Stimulated activated CD8-positive, alpha-beta memory T cell treated with anti-CD3 and anti-CD28 coated beads, Interleukin-15, amount 100 ng/mL, for 24 hours (primary cell): ENCODE measurements around the gene PAPPA.

ENCODE experiments used
- DNase-seq: peaks from one replicate; pipeline ENCODE4 v3.0.0-alpha.2; 2020; ENCODE audit warnings: low read depth

Gene PAPPA

DNA sequence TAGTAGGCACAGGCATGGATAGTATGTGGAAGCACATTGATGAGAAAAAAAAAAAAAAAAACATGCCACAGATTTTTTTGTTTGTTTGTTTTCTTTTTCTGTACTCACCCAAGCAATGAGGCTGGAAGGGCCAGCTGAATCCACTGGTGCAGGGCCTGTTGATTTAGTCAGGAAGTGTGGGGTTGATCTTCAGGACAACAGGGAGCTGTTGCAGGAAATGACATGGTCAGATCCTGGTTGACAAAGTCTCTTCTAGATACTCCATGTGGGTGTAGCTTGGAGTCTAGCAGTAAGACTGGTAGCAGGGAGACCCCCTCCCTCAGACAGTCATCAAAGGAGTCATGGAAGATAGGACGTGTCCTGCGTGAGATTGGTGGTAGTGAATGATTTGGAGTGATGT lies 191.8 kb downstream of the PAPPA start:
- no peak for DNase-seq

DNA sequence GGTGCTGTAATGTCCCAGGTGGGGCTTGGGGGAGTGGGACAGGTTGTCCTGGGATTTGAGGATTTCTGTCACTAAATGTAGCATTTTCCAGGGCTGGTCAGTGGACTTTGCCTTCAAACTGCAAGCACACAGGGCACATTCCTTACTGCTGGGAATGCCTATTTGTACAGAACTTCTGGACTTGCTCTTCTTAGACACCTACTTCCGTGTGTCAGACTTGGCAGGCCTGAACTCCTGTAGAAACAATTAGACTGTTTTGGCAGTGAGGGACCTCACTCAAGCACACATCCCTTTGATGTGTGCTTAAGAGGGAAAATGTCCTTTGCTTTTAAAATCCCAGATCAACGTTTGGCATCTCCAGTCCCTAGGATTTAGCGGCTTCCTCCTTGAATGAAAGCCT lies 192.2 kb downstream of the PAPPA start:
- no peak for DNase-seq

DNA sequence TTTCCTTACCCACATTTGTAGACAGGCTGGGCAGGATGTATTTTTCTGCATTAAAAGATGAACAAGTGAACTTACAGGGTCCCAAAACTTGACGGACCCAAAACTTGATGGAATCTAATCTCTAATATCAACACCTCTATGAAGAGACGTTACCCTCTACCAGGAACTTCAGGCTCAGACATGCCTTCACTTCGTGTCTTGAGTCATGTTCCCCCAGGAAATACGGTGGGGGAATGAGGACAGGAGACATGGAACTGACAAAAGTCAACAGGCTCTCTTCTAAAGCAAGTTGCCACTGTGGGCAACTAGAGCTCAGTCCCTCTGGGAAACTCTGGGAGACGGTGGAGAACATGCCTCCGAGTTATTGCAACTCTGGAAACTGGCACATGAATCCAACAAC lies 196.1 kb downstream of the PAPPA start:
- DNase-seq, result no peak

DNA sequence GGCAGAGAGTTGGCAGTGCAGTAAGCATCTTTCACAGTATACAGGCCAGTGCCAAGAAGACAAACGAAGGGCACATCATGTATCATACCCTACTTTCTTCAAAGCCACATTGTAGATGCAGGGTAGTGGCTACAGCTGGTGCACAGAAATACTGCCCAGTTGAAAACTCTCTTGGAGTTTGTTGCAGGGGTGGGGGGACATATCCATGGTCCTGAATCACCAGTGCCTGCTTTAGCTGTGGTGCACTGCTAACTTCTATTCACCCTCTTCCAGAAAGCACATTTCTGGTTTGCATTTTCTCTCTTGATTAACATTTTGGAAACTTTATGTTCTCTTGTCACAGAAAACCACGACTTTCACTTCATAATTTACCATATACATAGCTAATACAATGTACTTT lies 196.6 kb downstream of the PAPPA start:
- DNase-seq, result no peak

DNA sequence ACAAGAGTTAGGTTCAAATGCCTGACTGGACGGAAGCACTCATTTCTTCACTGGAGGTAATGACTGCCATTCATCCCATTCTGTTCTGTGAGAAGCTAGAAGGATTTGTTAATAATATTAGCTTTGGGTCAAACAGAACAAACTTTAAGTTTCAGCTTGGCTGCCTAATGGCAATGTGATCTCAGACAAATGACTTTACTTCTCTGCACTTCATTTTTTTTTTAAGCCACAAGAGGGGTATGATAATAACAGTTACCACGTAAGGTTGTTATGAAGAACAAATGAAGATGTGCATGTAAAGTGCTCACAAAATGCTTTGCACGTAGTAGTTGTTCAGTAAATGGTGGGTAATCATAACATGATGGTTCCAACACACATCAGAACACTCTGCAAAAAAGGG lies 199.4 kb downstream of the PAPPA start:
- DNase-seq, result no peak

DNA sequence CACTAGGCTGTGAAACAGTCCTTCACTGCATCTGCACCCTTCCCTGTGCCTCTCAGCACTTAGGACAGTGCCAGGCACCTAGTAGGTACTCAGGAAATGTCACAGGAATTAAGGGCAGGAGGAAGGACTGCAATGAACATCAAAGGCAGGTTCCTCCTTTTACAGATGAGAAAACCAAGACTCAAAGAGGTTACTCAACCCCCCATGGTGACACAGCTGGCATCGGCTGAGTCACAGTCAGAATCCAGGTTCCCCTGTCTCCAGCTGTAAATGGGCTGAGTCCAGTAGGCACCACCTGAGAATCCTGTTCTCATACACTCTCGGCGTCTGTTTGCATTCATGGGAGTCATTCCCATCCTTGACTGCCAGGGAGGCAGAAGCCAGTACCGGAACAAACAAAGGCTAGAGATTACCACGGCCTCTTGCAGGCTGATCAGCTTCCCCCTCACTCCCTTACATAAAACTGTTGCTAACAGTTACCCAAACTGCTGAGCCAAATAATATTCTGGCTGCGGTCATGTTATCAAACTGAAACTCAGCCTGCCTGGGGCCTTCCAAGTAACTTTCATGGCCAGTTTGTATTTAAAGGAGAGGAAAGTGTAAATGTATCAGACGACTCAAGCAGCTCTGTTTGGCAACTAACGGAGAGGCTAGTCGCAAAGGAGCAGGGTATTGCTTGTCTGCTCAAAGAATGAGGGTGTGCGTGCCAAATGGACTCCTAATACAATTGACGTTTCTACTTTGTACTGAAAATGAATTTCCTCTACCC lies 201.7 kb downstream of the PAPPA start:
- DNase-seq, result no peak

DNA sequence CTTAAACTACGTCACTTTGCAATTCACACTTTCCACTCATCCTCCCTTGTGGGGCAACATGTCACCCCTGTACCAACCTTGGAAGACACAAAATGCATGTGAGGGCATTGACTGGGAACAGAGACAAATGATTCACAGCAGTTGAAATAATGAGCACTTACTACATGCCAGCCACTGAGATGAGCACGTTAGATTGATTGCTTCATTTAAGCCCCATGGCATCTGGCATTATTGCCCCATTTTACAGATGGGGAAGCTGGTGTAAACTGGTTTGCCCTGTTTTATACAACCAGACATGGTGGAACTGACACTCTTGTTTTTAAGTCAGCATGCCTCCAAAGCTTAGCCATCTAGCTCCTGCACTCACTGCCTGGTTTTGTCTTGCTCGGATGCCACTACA lies 204.7 kb downstream of the PAPPA start:
- no peak for DNase-seq

DNA sequence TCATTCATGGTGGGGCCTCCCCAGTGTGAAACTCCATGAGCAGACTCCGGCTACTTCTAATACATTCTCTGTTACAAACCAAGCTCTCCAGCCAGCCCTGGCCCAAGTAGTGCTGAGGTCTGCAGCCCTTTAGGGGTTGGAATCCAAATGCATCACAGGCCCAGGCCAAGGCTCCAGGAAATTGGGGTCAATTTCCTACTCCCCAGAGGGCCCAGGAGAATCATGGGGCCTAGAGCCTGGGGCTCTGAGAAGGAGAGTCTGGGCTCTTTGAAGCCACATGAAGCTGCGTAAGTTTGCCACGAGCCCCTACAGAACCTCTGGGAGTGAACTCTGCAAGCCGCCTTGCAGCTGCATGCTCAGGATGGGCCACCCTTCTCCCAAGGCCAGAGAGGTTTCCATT lies 206.4 kb downstream of the PAPPA start:
- no peak for DNase-seq

DNA sequence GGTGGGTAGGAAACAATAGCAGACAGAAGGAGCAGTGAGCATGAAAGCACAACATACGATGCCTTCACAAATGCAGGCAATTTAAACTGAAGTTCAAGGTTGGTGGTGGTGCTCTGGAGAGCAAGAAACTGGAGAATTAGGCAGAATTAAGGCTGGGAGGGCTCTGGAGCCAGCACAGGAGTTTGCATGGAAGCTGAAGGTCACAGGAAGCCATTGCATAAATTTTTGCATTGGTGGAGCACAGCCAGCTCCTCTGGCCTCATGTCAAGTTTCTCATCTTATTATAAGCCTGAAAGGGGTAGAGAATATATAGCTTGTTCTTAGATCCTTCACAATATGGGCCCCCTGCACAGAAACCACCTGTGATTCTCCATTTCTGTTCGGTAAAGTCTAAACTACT lies 207.4 kb downstream of the PAPPA start:
- DNase-seq, result no peak

DNA sequence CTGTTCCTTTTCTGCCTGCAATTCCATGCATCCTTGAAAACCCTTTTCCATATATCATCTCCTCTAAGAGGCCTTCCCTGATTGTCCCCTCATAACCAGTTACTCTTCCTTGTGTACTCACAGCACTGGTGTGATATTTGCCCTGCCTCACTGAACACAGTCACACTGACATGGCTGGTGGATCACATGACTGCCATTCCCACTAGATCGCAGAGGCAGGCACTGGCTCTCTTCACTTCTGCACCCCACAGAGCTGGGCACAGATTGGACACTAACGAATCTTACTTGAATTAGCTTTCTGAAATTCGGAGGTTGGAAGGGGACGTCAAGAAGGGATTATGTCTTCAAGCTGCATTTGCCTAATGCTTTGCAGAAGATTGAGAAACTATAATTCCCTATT lies 208.0 kb downstream of the PAPPA start:
- no peak for DNase-seq

DNA sequence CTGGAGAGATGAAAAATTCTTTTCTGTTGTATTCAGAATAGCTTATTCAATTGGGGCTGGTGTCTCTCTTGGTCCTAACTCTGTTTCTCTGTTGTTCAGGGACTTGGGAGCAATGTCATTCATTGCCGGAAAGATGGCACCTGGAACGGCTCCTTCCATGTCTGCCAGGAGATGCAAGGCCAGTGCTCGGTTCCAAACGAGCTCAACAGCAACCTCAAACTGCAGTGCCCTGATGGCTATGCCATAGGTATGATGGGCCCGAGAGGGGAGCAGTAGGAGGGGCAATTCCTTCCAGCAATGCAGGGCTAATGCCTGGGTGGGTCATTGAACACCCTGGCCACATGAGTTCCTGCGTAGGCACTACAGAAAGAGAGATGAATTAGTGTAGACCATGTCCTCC lies 208.9 kb downstream of the PAPPA start:
- DNase-seq, result no peak

DNA sequence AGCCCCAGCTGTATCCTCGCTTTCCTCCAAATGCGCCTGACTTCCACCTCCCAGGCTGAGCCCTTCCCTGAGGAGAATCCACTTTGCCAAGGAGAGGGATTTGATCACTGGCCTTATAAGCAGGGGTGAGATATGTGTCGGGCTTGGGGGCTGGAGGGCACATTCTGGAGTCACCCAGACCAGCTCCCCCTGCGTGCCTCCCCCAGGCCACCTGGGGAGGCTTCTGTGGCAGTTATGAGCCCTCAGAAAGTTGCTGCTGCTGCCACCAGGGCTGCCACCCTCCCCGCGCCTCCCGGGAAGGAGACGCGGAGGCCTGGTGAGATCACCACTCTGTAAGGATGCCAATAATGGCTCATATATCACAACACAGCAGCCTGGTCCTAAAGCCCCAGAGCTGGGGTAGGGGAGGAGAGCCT lies 211.5 kb downstream of the PAPPA start:
- no peak for DNase-seq

DNA sequence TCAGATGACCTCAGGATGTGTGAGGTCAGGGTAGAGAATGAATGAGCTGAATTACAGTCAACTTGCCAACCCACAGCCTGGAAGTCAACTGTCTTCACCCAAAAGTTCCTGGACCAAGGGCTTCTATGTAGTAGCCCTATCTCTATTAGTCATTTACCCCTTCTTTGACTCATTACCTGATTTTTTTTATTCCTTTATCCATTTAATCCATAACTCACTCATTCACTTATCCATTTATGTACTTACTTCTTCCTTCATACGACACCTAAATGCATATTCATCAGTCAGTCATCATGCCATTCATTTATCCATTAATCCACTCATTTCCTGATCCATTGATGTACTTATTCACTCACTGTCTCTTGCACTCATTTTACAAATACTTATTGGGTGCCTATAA lies 212.7 kb downstream of the PAPPA start:
- DNase-seq, result no peak

DNA sequence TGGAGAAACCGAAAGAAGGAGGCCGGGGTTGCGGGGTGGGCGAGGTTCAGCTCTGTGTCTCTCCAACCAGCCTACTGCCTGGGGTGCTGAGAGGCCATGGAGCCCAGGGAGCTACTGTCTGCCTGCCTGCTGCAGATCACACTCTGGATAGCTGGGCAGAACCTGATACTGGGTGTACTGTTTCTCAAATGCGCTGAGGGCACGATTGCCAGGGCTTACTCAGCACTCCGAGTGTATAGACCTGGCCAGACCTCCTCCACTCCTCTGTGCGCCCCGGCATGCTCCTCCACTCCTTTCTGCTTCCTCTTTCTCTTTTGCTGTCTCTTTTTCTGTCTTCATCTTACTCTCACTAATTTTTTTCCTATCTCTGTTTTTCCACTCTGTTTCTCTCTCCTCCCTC lies 215.1 kb downstream of the PAPPA start:
- no peak for DNase-seq

DNA sequence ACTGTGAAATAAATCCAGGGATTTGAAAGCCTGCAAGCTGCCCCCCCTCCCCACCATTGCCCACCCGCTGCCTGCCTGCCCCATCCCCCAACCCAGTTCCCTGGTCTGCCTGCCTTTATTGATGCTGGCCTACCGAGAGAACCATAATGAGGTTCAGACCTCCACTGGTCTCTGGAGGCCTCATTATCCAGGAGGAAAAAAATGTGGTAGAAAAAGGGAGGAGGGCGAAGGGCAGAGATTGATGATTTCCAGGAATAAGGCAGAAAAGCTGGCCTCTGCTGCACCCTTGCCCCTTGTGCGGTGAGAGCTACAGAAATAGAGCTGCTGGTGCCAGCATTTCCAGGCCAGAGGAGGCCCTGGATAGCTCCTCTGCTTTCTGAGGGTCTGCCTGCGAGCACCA lies 216.1 kb downstream of the PAPPA start:
- DNase-seq, result no peak

DNA sequence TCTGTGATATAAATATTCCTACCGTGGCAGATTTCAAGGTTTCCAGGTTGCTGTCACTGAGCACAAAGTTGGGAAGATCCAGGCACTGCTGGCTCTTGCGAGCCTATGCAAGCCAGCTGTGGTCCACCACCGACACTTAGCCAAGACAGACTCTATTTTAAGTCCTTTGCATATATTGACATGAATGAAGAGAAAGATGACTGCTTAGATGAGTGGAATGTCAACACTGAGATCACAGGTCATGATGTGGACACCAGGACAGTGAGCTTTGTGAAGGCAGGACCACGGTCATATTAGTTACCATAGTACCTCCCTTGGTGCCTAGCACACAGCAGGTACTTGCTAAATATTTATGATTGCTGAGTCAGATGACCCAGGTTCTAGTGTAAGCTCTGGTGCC lies 217.0 kb downstream of the PAPPA start:
- no peak for DNase-seq

DNA sequence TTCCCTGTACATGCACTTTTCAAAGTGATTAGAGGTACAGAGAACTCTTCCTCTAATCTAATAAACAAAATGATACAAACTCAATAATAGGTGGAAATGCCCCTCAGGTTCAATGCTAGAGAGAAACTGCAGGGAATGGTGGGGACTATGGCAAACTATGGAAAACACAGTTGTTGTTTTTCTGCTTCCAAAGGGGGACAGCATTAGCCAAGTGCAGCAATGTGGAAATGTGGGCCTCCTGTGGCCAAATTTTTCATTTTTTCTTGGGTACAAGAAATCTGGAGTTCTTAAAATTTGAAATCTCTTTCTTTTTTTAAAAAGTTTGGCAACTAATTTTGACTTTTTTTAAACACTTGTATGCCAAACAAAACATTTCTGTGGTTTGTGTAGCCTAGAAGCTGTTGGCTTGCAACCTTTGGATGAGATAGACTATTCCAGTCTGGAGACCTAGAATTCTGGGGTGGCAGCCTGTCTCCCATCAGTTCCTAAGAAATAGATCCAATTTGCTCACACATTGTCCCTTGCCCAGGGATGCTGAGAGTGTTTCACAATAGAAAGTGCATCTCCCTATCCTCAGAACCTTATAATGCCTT lies 218.6 kb downstream of the PAPPA start:
- no peak for DNase-seq

GRCh38 chr9:116372786-116373185 lies 219.2 kb downstream of the PAPPA start:
- DNase-seq, result no peak

GRCh38 chr9:116377179-116377798 lies 223.7 kb downstream of the PAPPA start:
- no peak for DNase-seq

DNA sequence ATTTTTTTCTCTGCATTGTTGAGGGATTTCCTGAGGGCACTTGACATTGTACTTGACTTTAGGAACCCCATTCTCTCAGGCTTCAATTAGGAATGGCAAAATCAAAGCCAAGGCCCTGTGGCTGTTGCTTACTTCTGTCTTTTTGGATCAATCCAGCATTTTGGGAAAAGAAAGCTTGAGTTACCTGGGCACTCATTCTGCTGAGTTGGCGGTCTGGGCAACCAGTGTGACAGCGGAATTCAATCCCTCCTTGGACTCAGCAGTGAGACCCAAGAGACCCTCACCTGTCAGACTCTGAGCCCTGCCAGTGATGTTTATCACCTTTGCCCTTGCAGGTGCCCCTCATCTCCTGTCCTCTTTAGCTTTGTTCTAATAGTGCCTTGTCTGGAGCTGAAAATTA lies 225.3 kb downstream of the PAPPA start:
- no peak for DNase-seq

DNA sequence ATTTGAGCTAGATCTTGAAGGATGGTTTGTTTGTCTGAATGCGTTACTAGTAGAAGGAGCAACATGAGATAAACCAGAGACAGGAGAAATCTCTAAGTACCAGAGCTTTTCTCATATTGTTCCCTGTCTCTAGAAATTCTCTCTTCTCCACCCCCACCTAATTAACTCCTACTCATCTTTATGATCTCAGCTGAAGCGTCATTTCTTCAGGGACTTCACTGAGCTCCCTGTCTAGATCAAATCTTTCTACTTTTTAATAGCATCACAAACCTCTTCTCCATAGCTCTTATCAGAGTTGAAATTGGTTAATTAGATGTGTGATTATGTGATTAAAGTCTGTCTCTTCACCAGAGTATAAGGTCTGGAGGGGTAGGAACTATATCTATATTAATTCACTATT lies 226.2 kb downstream of the PAPPA start:
- DNase-seq, result no peak

GRCh38 chr9:116380496-116380995 lies 227.0 kb downstream of the PAPPA start:
- no peak for DNase-seq

DNA sequence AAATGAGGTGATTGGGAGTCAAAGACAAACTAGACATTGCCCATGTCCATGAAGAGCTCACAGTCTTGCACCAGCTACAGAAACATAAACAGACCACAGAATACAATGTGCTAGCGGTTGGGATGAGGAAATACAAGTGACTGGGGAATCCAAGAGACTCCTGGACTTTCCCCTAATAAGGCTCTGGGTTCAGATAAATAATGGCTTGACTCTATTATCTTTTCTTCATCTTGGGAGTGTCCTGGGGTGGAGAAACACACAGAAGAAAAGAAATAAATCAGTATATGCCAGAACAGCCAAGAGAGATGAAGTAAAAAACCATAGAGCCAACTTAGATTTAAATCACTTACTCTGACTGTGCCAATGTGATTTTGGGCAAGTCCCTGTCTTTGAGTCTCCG lies 227.8 kb downstream of the PAPPA start:
- DNase-seq, result no peak

- no peak for DNase-seq
Measured at GRCh38 chr9:116382053-116382452, 228.5 kb downstream of the PAPPA start.
